ENCODE measurements around the gene MAPK1IP1L. TPM values are rescaled to one million over a fixed set of nuclear protein-coding genes. Genes with fewer than 3 reads are reported as not detected.

Gene MAPK1IP1L
- total RNA-seq, 4 donors from 2014 or later, result 36.8 to 73.7 (median 54.0) TPM

GRCh38 chr14:55088356-55088755 lies 36.9 kb downstream of the MAPK1IP1L start:
- intact Hi-C loops (cut with DNase I; ENCODE audit: low total_unique reads), result loop anchor here (10.0 kb wide), 1 partner anchor 46 kb away; no protein-coding TSS in a partner anchor
- no peak overlapping the region for H3K4me3 ChIP-seq (ENCODE audit: low read depth, poor library complexity, severe bottlenecking)
- peak; percentile 16 to 37 for DNase-seq (ENCODE audit: low spot score in 2 of 2)
- TF ChIP-seq POLR2A (IDR thresholded peaks at IDR 0.05), result no peak
- TF ChIP-seq CTCF (IDR thresholded peaks at IDR 0.05), result no peak

GRCh38 chr14:55092341-55092740 lies 40.9 kb downstream of the MAPK1IP1L start:
- no peak overlapping the region for H3K4me3 ChIP-seq (ENCODE audit: low read depth, poor library complexity, severe bottlenecking)
- 53 to 55% methylated on average over 4 of the region's 4 CpGs for WGBS, 2 donors
- intact Hi-C loops (cut with DNase I; ENCODE audit: low total_unique reads), result loop anchor here (5.0 kb wide), 1 partner anchor 70 kb away; no protein-coding TSS in a partner anchor
- DNase-seq (ENCODE audit: low spot score in 2 of 2), result peak in 1 of 2 donors; percentile 65
- no peak for TF ChIP-seq POLR2A (IDR thresholded peaks at IDR 0.05)
- TF ChIP-seq CTCF (IDR thresholded peaks at IDR 0.05), result no peak

GRCh38 chr14:55094292-55095157 lies 43.1 kb downstream of the MAPK1IP1L start:
- DNase-seq (ENCODE audit: low spot score in 2 of 2), result no peak
- WGBS, 2 donors, result 78 to 80% methylated on average over 9 of the region's 9 CpGs
- intact Hi-C loops (cut with DNase I; ENCODE audit: low total_unique reads), result loop anchor here (5.0 kb wide), 1 partner anchor 68 kb away; no protein-coding TSS in a partner anchor
- no peak for TF ChIP-seq CTCF (IDR thresholded peaks at IDR 0.05)
- no peak for TF ChIP-seq POLR2A (IDR thresholded peaks at IDR 0.05)
- H3K4me3 ChIP-seq (ENCODE audit: low read depth, poor library complexity, severe bottlenecking), result no peak overlapping the region

GRCh38 chr14:55097881-55098560 lies 46.6 kb downstream of the MAPK1IP1L start:
- intact Hi-C loops (cut with DNase I; ENCODE audit: low total_unique reads), result no loop called here
- TF ChIP-seq CTCF (IDR thresholded peaks at IDR 0.05), result no peak
- TF ChIP-seq POLR2A (IDR thresholded peaks at IDR 0.05), result no peak
- no peak overlapping the region for H3K4me3 ChIP-seq (ENCODE audit: low read depth, poor library complexity, severe bottlenecking)
- 48 to 64% methylated on average over 5 of the region's 5 CpGs for WGBS, 2 donors
- DNase-seq (ENCODE audit: low spot score in 2 of 2), result peak in 1 of 2 donors; percentile 79

- no peak for TF ChIP-seq POLR2A (IDR thresholded peaks at IDR 0.05)
- no peak for TF ChIP-seq CTCF (IDR thresholded peaks at IDR 0.05)
- no peak for DNase-seq (ENCODE audit: low spot score in 2 of 2)
- WGBS, 2 donors, result 79 to 100% methylated on average over 1 of the region's 1 CpG
- H3K4me3 ChIP-seq (ENCODE audit: low read depth, poor library complexity, severe bottlenecking), result no peak overlapping the region
- intact Hi-C loops (cut with DNase I; ENCODE audit: low total_unique reads), result no loop called here
Measured at GRCh38 chr14:55098561-55098898, 47.1 kb downstream of the MAPK1IP1L start.
